DMS53 (cell line): ENCODE data around the gene PSMA8.
"Not testable (repeated sequence)": the region's sequence is repeated elsewhere in the genome, so short reads cannot be mapped to it uniquely, and the experiment has no call there.

Experiments
- DNase-seq: peaks from one replicate; lab custom pipeline; 2025; lab: John Stamatoyannopoulos, UW

The PSMA8 gene

GRCh38 chr18:26237363-26237762, 103.7 kb downstream of the PSMA8 start:
- not testable (repeated sequence) for DNase-seq

DNA sequence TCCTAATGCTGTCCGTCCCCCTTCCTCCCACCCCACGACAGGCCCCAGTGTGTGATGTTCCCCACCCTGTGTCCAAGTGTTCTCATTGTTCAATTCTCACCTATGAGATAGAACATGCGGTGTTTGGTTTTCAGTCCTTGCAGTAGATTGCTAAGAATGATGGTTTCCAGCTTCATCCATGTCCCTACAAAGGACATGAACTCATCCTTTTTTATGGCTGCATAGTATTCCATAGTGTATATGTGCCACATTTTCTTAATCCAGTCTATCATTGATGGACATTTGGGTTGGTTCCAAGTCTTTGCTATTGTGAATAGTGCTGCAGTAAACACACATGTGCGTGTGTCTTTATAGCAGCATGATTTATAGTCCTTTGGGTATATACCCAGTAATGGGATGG, 105.0 kb downstream of the PSMA8 start:
- not testable (repeated sequence) for DNase-seq

DNA sequence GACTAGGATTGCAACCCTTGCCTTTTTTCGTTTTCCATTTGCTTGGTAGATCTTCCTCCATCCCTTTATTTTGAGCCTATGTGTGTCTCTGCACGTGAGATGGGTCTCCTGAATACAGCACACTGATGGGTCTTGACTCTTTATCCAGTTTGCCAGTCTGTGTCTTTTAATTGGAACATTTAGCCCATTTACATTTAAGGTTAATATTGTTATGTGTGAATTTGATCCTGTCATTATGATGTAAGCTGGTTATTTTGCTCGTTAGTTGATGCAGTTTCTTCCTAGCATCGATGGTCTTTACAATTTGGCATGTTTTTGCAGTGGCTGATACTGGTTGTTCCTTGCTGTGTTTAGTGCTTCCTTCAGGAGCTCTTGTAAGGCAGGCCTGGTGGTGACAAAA, 108.7 kb downstream of the PSMA8 start:
- not testable (repeated sequence) for DNase-seq
